GM19035 (cell line): ENCODE results near the gene SKAP2.
A peak's percentile ranks its signal among the peaks of the same experiment; 100 is the strongest.

Experiments
- ATAC-seq: cut with Tn5 transposase; IDR thresholded peaks from one replicate; pipeline ENCODE4 v1.9.1; 2021; ENCODE audit not compliant: unreplicated experiment

The SKAP2 gene

DNA sequence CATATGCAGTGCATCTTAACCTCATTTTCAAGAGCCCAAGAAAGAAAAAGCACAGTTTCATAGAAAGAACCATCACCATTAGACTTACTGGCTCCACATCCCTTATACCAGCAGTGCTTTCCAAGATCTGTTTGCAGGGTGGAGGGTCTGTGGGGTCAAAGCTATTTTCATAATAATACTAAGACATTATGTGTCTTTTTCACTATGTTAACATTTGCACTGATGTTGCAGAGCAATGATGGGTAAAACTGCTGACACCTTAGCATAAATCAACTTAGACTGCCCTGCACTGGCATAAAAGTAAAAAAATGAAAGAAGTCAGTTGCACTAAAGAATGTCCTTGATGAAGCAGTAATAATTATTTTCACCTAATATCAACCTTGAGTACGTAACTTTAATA, 166.2 kb downstream of the SKAP2 start:
- ATAC-seq: no peak

DNA sequence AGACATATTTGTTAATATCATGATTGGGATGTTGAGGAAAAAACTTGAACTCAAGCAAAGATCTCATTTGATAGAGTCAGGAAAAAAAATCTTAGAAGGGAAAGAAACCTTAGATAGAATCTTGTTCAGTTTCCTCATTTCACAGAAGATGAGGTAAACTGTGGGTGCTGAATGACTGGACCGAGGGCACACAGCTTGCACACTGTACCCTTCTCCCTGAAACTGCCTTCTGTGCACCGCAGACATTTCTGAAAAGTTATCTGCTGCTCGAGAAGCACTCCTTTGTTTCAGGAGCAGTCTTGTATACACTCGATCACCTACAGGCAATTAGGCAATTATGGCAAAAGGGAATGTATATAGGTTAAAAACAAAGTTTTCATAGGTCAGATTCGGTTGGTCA, 167.4 kb downstream of the SKAP2 start:
- ATAC-seq: no peak

DNA sequence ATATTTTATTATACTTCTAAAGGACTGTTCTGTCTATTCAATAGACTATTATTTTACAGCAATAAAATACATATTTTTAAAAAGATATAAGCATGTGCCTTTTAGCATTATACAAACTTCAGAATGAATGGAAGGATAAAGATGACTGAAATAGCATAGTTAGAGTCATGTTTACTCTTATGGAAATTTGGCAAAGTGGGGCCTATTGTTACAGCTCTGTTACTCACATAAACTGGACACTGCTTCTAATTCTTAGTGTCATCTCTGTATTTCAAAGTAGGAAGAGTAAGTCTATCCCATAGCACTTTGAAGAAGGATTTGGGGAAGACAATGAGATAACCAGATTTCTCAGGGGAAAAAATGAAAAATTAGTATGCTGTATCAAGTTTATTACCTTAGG, 168.2 kb downstream of the SKAP2 start:
- ATAC-seq: no peak

DNA sequence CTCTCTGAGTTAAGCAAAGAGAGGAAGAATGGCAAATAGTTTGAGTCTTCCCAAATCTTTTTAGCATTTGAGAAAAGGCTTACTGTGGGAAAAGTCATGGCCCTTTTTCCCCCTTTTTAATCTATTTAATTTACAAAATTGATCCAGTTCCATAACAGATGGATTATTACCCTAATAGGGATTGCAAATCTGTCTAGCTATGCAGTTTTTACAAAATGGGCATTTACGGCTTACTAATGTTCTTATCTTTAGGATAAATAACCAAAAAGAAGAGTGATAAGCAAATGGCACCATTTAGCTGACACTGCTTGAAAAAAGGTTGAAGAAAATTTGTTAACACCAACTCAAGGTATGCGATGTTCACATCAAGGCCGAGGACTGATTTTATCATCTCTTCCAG, 169.7 kb downstream of the SKAP2 start:
- ATAC-seq: no peak

DNA sequence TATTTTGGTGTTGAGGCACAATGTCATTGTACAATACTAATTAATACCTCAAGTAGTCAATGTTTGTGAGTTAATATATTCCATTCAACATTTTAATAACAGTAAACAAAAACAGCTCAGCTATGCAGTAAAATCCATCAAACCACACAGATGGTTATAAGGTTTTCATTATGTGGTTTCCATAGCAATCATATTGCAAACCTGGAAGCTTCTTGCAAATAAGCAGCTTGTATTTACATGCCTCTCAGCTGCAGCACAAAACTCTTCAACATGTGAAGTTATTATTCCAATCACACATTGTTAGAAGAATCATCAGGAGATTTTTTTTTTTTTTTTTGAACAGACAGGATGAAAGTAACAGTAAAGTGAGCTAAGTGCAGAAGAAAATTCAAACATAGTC, 170.2 kb downstream of the SKAP2 start:
- no peak for ATAC-seq

DNA sequence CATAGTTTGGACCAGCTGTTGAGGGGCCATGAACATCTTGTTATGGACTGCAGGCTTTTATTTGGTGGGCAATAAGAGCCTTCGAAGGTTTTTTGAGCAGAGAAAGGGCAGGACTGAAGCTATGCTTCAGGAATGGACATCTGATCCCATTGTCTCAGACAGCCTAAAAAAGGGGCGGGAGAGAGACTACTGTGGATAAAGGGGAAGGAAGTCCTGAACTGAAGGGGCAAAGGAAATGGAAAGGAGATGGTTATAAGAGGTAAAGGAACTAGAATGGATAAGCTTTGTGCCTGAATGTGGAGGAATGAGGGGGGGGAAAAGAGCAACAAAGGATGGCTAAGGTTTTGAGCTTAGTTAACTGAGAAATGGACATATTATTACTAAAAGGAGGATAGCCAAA, 172.5 kb downstream of the SKAP2 start:
- ATAC-seq: no peak

DNA sequence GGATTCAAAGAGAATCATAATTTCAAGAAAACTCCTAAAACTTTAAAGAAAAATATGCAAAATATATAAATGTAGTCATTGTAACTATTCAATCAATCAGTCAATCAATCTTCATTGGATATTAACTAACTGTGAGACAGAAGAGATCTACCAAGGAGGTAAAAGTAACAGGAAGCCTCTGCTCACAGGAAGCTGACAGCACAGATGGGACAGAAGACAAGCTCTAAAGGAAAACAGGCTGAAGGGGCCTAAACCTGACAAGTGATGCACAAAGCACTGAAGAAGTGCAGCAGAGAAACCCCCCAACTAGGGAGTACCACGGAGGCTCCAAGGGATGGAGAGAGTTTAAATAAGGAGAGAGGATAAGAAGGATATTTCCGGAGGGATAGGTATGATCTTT, 173.0 kb downstream of the SKAP2 start:
- ATAC-seq: no peak

DNA sequence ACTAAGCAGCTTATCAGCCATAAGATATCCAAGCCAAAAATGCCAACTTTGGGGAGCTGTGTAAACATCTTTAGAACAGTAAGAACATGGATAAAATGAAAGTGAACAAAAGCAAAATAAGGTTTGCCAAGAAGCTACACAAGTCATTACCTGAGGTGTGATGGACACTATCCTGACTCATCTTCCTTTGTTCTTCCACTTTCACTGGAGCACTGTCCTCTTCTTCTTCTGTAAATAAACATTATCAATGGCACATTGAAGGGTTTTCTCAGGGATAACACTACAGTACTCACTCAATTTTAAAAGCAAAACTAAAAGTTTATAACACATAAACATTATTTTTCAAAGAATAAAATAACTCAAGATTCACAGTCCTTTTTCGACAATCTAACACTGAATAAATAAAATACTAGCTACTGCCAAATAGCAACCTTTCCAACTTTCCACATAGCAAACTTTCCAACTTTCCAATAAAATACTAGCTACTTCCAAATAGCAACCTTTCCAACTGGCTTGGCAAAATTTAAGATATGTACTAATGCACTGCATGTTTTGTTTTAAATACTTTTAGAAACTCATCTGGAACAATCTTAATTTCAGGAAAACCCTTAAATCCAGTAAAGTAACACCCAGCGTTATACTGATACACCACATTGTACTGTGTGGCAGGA, 174.1 kb downstream of the SKAP2 start:
- ATAC-seq: no peak

DNA sequence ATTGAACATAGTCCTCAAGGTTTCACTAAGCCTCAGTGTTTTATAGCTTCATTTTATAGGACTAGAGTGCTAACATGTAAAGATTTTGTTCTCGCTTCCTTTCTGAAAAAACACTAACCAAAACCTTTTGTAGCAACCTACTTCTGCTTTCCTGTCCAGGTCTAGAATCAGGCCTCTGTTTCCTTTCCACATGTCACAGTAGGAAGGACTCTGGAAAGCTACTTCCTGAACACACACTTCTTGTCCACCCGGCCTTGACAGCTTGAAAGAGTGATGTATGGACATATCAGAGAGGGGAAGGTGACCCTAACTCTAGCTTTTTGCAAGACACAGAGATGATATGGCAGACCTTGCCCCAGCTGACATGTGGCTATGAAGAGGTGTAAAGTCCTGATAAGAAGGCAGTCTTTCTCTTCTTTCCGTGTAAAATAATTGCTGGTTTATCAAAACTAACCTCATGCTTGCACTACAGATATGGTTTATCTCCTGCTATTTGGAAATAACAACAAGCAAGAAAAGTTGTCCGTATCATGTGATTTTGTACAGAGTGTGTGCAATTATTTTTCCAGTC, 175.4 kb downstream of the SKAP2 start:
- ATAC-seq: peak; percentile 75

DNA sequence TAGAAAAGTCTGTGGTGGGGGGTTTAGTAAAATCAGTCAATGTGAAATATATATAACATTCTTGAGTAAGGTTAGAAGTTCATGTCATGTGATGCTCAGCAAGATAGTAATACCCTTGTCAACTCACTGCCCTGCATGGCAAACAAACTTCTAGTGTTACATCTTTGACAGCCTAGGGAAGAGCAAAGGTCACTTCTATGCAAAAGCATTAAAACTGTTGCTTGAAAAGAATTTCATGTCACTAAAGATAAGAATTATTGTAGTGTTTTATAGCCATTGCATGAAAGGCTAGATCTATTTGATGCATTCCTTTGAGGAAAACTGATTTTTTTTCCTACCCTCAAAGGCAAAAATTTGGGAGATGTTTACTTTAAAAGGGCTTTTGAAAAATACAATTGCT, 176.0 kb downstream of the SKAP2 start:
- ATAC-seq: no peak

DNA sequence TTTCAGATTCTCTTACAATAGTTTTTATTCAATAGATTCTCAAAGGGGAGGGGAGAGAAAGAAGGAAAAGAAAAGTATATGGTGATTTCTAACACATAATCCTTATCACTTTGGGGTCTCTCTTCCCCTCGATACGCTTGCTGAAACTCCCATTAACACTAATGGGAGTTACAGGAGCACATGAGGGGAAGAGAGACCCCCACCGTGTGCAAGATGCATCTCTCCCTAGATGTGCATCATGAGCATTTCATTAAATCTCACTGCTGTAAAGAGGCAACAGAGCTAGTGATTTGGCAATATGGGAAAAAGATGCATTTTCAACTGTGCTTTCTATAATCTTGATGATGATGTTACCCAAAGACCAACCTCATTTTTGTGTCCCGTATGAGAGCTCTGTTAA, 177.4 kb downstream of the SKAP2 start:
- no peak for ATAC-seq

DNA sequence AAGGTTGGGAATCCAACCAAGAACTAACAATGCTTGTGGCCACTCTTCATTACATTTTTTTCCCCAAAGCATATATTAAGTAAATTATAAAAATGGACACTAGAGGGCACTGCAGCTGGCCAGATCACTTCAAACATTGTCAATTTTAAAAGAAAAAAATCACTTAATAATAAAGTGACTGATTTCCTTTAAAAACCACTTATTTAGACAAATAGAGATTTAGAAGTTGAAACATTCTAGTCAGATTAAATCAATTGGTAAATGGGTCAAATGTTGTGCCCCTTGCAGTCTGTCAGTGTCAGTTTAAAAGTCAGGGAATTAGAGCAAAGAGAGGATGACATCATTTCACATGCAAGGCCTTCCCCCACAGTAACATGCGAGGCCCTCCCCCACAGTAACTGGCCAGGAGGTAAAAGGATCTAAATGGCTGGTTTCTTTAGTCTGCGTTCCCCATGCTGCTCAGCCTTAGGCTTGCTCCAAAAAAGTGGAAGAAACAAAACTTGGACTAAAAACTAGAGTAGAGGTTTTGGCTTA, 177.9 kb downstream of the SKAP2 start:
- ATAC-seq: no peak

DNA sequence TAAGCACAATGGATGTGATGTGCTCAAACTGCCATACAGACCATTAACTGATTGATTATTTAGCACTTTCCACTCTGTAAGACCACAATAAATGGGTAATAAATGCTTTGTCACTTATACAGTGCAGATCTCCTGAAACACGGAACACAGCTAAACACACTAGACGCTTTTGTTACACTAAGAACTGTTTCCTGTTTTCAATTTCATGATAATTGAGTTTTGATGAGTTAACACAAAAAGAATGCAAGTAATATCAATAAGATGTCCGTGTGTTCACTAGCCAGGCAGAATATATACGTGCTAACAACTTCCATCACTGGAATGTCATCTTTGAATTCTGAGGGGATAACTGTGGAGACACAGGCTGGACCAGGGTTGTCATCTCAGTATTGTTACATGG, 178.8 kb downstream of the SKAP2 start:
- ATAC-seq: no peak

DNA sequence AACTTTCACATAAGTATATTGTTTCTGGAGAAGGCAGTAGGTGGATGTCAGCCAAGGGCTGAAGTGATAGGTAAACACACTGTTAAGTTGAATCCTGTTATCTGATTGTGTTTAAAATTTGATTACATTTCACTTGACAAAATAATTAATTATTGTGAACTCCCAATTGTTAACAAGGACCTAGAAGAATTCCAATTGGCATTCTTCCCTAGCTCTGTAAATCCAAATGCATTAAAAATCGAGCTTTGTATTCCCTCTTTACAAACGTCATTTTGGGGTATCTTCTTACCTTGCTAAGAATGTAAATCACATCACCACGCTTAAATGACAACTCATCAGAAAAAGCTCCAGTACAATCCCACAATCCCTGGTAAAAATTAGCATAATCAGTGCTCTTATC, 179.9 kb downstream of the SKAP2 start:
- no peak for ATAC-seq

DNA sequence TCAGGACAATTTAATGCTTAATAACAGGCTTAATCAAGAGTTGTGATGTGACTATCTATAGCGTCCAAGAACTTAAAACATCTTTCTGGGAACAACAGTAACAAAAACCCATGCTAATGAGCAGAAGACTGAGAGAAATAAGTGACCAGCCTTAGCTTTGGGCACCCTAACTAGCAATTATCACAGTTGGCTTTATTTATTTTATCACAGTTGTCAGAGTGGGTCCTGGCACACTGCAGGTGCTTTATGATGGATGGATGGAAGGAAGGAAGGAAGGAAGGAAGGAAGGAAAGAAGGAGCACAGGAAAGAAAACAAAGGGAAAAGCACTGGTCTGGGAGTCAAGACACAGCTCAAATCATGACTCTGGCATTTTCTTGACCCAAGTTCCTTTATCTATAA, 181.1 kb downstream of the SKAP2 start:
- no peak for ATAC-seq

DNA sequence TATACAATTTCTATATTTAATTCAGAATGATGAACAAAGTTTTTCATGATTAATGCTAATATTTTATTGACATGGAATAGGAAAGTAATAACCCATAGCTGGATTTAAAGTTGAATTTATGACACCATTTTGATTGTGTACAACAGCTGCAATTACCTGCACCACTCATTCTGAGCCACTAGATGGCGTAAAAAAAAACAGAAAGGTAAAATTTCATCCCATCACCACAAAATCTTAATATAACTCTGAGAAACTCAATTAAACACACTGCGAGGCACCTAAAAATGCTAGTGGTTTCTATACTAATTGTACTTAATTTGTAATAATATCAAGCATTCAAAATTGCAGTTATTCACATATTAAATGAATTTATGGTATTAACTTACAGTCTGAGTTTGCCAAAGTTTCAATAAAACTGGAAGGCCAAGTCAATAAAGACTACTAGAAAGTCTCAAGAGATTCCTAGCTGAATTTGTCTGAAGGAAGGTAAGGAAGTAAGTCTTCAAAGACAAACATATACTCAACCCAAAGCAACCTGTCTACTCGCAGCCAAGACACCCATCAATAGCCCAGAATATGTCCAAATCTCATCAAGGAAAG, 182.5 kb downstream of the SKAP2 start:
- ATAC-seq: no peak

DNA sequence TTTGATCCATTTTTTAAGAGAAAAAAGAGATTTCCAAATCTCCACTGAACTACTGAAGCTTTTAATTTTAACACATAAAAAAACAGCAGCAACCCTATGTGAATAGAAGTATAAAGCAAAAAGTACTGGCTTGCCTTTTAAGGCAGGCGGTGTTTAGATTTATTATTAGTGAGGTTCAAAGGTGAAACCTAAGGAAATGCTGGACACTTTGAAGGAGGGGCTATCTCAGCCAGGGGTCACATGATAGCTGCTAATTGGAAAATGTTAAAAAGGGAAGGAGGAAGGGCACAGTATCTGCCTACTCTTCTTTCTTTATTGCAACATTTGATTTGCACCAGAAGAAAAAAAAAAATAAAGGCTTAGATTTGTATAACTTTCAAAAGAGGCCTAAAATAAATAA, 183.8 kb downstream of the SKAP2 start:
- no peak for ATAC-seq

DNA sequence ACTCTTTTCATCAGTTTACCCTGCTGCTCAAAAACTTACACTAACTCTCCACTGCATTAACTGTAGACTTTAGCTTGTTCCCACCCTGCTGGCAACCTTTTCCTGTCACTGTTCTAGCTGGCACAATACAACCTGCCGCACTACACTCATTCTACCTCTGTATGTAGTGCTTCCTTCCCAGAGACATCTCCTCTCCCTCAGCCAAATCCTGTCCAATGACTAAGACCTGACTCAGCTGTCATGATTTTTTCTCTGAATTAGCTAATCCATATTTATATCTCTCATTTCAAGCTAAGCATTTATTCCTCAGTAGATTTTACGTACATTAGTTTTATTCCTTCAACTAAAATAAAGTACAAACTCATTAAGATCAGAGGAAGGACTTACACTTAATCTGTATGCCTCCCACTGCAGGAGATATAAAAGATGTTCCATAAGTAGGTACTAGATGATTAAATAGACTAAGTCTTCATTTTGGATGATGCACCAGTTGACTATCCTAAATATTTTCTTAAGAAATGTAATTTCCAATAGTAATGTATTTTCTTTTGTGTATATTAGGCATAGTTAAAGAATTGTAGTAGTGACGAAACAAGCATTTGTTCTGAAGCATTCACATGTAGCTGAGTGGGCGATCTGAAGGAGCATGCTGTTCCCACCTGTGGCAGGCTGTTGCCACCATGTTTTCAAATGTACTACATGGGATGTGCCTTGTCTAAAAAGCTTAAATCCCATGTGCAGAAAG, 189.1 kb downstream of the SKAP2 start:
- no peak for ATAC-seq

DNA sequence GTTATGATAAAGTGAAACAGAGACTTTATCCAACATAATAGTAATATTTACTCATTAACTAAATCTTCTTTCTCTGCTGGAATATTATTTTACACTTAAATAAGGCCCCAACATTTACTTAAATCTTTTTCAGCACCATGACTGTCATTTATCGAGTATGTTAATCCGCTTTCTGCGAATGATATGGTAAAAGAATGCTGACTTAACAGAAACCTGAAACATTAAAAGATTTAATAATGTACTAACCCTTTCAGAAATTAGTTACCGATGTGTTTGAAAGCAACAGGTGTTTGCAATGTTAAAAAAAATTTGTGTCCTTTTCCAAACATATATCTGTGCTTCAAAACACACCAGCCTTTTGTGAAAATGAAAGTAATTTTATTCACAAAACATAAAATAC, 190.5 kb downstream of the SKAP2 start:
- no peak for ATAC-seq

DNA sequence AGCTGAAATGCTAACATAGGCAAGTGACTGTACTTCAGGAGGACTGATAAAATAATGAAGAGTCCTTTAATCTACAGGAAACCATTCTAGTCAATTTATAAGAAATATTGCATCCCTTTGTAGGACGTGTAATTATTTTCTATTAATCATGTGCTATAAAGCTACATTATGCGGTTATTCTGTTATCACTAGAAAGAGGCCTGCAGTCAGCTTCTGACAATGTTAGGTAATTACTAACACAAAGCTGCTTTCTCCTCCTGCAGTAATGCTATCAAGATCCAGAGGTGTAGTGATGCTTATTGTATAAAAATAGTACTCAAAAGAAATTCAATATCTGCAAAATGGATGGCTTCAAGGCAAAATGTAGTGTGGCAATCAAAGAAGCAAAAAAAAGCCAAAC, 191.1 kb downstream of the SKAP2 start:
- ATAC-seq: no peak

DNA sequence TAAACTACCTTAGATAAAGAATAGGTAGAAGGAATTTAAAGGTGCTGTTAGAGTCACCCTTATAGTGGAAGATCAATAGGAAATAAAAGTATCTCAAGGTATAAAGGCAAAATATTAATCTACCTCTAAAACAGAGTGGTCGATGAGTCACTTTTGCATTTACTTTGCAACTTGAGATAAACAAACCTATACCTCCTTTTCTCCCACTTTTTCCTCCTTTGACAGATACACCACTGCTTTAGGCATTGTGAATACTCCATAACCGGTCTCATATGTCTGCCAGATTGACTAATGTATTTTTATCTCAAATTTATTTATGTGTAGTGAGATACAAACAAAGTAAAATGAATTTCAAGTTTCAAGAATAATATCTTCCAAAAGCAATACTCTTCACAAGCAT, 193.5 kb downstream of the SKAP2 start:
- no peak for ATAC-seq

DNA sequence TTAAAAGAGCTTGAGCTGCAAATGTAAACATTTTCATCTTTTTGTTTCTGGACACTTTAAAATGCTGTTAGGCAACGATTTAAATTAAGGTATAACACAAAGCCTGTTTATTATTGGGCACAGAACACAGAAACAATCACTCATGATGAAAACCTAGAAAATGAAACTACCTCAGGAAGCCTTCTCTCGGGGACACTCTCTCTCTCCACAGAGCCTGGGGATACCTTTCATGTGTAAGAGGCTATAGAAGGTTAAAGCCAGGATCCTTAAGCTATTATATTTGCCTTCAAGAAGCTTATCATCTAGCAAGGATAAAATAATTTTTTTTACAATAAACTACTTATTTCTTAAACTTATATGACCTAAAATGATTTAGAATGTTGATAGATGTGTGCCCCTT, 194.1 kb downstream of the SKAP2 start:
- ATAC-seq: no peak
